NCI-H2029 (cell line): ENCODE data around the gene ACAP3.

Source experiments
- DNase-seq: peaks from one replicate; lab custom pipeline; 2025; lab: John Stamatoyannopoulos, UW

ACAP3 gene, protein sequence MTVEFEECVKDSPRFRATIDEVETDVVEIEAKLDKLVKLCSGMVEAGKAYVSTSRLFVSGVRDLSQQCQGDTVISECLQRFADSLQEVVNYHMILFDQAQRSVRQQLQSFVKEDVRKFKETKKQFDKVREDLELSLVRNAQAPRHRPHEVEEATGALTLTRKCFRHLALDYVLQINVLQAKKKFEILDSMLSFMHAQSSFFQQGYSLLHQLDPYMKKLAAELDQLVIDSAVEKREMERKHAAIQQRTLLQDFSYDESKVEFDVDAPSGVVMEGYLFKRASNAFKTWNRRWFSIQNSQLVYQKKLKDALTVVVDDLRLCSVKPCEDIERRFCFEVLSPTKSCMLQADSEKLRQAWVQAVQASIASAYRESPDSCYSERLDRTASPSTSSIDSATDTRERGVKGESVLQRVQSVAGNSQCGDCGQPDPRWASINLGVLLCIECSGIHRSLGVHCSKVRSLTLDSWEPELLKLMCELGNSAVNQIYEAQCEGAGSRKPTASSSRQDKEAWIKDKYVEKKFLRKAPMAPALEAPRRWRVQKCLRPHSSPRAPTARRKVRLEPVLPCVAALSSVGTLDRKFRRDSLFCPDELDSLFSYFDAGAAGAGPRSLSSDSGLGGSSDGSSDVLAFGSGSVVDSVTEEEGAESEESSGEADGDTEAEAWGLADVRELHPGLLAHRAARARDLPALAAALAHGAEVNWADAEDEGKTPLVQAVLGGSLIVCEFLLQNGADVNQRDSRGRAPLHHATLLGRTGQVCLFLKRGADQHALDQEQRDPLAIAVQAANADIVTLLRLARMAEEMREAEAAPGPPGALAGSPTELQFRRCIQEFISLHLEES

DNA sequence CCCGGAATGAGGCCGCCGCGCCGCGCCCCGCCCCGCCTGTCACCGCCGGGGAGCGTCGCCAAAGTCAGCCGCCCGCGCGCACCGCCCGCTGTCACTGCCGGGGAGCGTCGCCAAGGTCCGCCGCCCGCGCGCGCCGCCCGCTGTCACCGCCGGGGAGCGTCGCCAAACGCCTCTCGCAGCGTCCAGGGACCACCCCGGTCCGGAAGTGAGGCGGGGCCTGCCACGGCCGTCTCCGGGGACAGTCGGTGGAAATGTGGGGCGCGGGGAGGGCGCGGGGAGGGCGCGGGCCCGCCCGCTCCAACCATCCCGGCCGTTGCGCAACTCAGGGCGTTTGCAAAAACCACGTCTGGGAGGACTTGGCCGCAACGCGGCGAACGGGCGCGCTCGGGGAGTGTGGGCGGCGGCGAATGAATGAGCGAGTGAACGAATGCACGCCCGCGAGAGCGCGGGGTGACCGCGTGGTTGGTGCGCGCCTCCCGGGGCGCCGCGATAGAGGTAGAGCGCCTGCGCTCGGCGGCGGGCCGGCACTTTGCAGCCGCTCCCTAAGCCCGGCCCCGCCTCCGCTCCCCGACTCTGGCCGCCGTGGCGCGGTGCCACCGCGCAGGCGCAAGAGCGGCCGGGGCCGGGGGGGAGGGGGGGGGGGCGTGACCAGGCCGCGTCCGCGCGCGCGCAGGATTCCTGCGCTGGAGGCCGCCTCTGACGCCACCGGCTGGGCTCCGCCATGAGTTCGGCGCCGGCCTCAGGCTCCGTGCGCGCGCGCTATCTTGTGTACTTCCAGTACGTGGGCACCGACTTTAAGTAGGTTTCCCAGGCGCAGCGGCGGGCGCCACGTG lies at the start of gene ACAP3, which contains the start of gene PUSL1:
Gene ACAP3 (minus strand): TSS at position 8 of the 833 bp plus-strand sequence. CDS start 115 bp downstream, outside the sequence.
Gene PUSL1 (plus strand): TSS at position 675 of the 833 bp plus-strand sequence. CDS start 47 bp downstream, at position 722.
- peak; percentile 92 for DNase-seq

DNA sequence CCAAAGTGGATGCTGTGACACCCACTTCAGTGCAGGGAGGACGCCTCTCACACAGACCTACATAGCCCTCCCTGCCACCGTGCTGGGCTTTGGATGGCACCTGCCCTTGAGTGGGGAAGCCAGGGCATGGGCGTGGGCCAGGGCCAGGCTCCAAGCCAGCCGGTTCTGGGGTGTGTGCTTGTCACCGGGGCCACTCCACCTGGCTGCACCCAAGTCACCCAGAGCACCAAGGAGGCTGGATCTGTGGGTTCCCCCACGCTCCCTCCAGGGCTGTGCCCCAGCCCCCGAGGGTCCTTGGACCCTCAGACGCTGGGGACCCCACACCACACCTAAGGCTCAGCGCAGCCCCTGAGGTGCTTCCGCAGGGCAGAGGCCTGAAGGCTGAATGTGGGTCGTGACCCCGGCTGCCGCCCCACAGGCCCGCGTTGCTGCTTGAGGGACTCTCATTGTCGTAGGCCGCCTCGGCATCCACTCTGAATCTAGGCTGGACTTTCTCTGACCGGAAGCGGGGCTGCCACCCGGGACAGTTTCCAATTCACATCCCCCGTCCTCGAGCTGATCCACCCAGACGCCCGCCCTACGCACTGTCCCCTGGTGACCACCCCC lies 49.2 kb upstream of the ACAP3 start:
- no peak for DNase-seq

DNA sequence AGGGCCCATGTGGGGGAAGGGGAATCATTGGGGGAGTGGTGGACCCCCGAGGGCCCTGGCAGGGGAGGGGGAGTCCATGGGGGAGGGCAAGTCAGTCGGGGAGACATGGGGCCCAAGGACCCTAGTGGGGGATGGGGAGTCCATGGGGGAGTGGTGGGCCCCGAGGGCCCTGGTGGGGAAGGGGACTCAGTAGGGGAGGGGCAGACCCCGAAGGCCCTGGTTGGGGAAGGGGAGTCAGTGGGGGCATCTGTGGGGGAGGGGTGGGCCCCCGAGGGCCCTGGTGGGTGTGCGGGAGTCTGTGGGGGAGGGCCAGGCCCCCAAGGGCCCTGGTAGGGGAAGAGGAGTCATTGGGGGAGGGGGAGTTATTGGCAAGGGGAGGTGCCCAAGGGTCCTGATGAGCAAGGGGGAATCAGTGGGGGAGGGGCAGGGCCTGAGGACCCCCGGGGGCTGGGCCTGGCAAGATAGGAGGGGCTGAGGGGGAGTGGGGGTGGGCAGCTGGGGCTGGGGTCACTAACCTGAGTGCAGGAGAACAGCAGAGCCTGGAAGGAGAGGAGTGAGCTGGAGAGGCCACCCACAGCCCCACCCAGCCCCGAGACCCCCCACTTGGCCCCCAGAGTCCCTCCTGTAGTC lies 48.6 kb upstream of the ACAP3 start:
- no peak for DNase-seq

GRCh38 chr1:1355416-1355815 lies 47.7 kb upstream of the ACAP3 start:
- no peak for DNase-seq

- DNase-seq = no peak
Observed at GRCh38 chr1:1354271-1355247, 46.8 kb upstream of the ACAP3 start.

- DNase-seq = no peak
Observed at GRCh38 chr1:1353389-1354151, 45.8 kb upstream of the ACAP3 start.

DNA sequence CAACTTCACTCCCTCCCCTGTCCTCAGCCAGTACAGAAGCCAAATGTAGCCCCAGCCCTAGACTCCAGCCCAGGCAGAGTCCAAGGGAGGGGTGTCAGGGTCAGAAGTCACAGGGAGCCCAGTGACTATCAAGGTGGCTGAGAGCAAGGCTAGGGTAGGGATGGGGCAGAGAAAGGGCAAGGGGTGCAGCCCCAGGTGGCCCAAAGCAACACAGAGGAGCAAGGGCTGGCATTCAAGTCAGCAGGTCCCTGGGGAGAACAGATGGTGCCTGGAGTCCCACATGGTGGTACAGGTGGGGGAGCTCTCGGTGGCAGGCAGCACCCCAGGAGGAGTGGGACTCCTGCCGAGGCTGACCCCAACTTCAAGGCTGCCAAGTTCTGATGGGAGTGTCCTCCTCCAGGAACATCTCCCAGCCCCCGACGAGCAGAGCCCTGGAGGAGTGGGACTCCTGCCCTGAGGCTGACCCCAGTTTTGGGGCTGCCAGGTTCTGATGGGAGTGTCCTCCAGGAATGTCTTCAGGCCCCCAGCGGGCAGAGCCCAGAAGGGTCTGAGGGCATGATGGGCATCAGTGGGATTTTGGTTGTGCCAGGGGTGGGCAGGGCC lies 45.2 kb upstream of the ACAP3 start:
- DNase-seq = no peak

GRCh38 chr1:1351511-1352427 lies 44.0 kb upstream of the ACAP3 start:
- no peak for DNase-seq

DNA sequence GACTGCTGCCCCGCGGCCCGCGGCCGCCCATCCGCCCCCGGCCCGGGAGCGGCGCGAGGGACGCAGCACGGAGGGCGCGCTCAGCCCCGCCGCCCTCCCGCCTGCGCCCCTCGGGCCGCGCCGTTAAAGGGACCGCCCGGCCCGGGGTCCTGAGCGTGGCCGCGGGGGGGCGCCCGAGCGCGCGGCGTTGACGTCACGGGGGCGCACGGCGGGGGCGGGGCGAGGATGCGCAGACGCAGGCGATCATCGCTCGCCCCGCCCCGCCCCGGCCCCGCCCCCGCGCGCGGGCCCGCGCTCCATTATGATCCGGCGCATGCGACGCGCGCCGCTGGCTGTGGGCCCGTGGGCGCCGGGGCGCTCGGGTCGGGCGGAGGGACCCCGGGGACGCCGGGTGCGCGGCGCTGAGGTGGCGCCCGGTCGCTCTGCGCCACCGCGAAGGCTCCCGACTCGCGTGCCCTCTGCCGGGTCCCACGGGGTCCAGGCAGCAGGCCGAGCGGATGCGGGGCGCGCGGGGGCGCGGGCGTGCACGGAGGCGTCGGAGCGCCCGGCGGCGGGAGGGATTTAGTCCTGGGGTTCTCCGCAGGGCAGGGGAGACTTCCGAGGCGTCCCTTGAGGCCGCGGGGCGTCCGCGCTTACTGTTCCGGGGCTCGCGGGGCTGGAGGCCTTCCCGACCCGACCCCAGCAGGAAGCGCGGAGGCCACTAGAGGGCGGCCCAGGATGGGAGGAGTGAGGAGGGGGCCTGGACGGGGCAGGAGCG lies 41.7 kb upstream of the ACAP3 start, which contains the start of gene DVL1:
Gene DVL1 (minus strand): TSS at position 163 of the 757 bp plus-strand sequence. CDS start 353 bp downstream, outside the sequence.
- peak; percentile 13 for DNase-seq

GRCh38 chr1:1348420-1349255 lies 40.9 kb upstream of the ACAP3 start:
- DNase-seq = no peak

DNA sequence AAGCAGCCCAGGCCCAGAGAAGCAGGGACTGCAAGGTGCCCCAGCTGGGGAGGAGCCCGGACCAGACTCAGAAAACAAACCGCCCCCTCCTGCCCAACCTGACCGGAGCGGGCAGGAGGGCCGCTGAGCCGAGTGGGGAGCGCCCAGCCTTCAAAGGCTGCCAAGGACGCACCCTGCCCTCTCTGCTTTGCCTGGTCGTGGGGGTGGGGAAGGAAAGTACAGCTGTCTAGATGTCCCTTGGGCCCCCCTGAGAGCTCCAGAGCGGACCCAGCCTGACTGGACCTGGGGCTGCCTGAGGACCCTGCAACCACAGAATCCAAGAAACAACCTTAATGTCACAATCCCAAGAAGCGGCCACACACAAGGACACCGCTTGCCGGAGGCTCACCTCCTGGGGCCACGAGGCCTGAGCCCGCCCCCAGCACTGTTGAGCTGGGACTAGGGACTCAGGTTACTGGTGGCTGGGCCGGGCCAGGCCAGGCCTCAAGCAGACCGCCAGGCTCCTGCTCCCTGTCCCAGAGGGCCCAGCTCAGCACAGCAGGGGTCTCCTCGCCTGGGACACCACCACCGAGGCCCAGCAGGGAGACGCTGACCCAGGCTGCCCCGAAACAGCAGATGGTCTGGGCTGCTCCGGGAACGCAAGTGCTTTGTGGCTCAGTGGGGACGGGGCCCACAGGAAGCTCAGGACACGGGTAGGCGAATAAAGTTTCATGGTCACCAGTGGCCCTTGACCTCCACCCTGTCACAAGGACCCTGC lies 40.1 kb upstream of the ACAP3 start:
- DNase-seq = no peak

GRCh38 chr1:1347026-1347595 lies 39.4 kb upstream of the ACAP3 start:
- DNase-seq = no peak

DNA sequence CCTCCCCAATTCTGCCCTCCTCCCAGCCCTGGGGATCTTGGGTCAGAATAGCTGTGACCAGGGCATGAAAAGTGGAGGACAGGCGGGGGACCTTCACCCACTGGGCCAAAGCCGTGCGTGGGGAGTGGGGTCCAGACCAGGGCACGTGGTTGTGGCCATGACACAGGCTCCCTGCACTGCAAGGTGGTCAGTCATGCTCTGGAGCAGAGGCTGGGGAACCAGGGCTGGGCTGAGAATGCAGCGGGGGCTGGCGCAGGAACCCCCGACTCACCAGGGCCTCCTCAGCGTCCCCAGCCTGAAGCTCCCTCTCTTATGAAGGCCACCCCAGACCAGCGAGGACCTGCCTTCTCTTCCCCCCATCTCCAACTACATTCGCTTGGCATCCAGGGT lies 38.8 kb upstream of the ACAP3 start:
- DNase-seq = no peak

DNA sequence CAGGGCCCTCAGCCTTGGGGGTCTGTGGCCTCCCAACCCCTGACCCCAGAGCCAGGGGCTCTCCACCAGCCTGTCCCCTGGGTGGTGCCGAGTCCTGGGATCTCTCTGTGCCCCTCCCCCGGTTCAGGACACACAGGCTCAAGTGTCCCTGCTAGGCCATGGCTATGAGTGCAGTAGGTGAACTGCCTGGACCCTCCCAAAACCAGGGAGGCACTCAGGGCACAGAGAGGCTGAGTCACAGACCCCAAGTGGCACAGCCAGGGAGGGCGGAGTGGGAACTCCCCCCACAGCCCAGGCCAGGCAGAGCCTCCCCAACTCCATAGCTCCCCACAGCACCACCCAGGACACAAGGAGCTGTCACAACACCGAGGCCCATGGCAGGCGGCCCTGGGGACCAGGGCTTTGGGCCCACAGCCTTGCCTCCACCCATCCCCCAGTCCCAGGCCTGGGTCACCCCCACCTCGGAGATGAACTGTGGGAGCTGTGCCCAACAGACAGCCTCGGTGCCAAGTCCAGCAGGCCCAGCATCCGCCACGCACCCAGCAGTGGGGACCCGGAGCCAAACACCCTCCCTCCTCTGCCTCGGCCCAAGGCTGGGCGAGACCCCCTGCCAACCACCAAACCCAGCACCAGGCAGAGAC lies 38.2 kb upstream of the ACAP3 start:
- DNase-seq = no peak
